Keratinocyte (primary cell): ENCODE results near the gene MLIP. TPM values are rescaled to one million over a fixed set of nuclear protein-coding genes. Genes with fewer than 3 reads are reported as not detected.

Experiments used
- DNase-seq: peaks from one replicate; pipeline ENCODE4 v3.0.0-alpha.2; 2011; ENCODE audit warnings: low read depth, missing footprints, low spot score
- FAIRE-seq: peaks from 2 replicates; lab custom pipeline; 2011; peaks lifted over from hg19 to GRCh38; lab: Jason Lieb, UNC
- H2AFZ ChIP-seq: 2 replicates; pipeline ENCODE4 v1.6.0; 2012; ENCODE audit warnings: low read length, control low read depth, inconsistent platforms; ENCODE audit not compliant: control insufficient read depth
- H3K27ac ChIP-seq: 2 replicates; pipeline ENCODE4 v1.5.1; 2011; ENCODE audit warnings: low read length; ENCODE audit not compliant: control insufficient read depth, insufficient read depth
- H3K27me3 ChIP-seq: 3 replicates; pipeline ENCODE4 v1.6.0; 2011; ENCODE audit warnings: low read length; ENCODE audit not compliant: control insufficient read depth, insufficient read depth; ENCODE audit errors: extremely low read depth
- H3K36me3 ChIP-seq, 2 experiments: 2 replicates in 1 of 2; 3 replicates in 1 of 2; pipeline ENCODE4 v1.5.1; 2011; ENCODE audit warnings: low read length in 2 of 2, mild to moderate bottlenecking in 1 of 2; ENCODE audit not compliant: control insufficient read depth in 2 of 2, insufficient read depth in 2 of 2; ENCODE audit errors: extremely low read depth in 1 of 2
- H3K4me1 ChIP-seq: 3 replicates; pipeline ENCODE4 v1.5.1; 2011; ENCODE audit warnings: low read length; ENCODE audit not compliant: control insufficient read depth, insufficient read depth; ENCODE audit errors: extremely low read depth
- H3K4me2 ChIP-seq: 3 replicates; pipeline ENCODE4 v1.6.0; 2011; ENCODE audit warnings: low read depth, low read length; ENCODE audit not compliant: control insufficient read depth, insufficient read depth; ENCODE audit errors: extremely low read depth
- H3K4me3 ChIP-seq, 3 experiments: fragments of 200-600 bp in 1 of 3; sonication (generic) in 1 of 3; 2 replicates in 2 of 3; 3 replicates in 1 of 3; pipeline ENCODE4 v1.5.1; 2011 to 2016; ENCODE audit warnings: low read length in 3 of 3, mild to moderate bottlenecking in 3 of 3, control low read depth in 2 of 3, inconsistent platforms in 1 of 3, low read depth in 1 of 3, mixed read lengths in 1 of 3, mixed run types in 1 of 3, moderate library complexity in 1 of 3; ENCODE audit not compliant: control insufficient read depth in 2 of 3, insufficient read depth in 2 of 3; ENCODE audit errors: extremely low read depth in 1 of 3
- H3K79me2 ChIP-seq: 2 replicates; pipeline ENCODE4 v1.6.0; 2012; ENCODE audit warnings: low read length; ENCODE audit not compliant: control insufficient read depth, insufficient read depth
- H3K9ac ChIP-seq: 3 replicates; pipeline ENCODE4 v1.6.0; 2011; ENCODE audit warnings: low read length; ENCODE audit not compliant: control insufficient read depth, insufficient read depth; ENCODE audit errors: extremely low read depth
- H3K9me1 ChIP-seq: 3 replicates; pipeline ENCODE4 v1.6.0; 2011; ENCODE audit warnings: low read length; ENCODE audit not compliant: control insufficient read depth, insufficient read depth; ENCODE audit errors: extremely low read depth
- H3K9me3 ChIP-seq: 2 replicates; pipeline ENCODE4 v1.5.1; 2012; ENCODE audit warnings: low read depth, low read length; ENCODE audit not compliant: control insufficient read depth
- H4K20me1 ChIP-seq: 3 replicates; pipeline ENCODE4 v1.6.0; 2011; ENCODE audit warnings: low read length; ENCODE audit not compliant: control insufficient read depth, insufficient read depth; ENCODE audit errors: extremely low read depth
- CTCF ChIP-seq, 3 experiments: IDR thresholded peaks in 1 of 3; conservative IDR thresholded peaks in 1 of 3; optimal IDR thresholded peaks in 1 of 3; 2 replicates in 2 of 3; 3 replicates in 1 of 3; pipeline versions ENCODE3 to v1.5.1; 2011; ENCODE audit warnings: low read length in 3 of 3, mild to moderate bottlenecking in 3 of 3, moderate library complexity in 2 of 3, control low read depth in 1 of 3, inconsistent platforms in 1 of 3; ENCODE audit not compliant: insufficient read depth in 2 of 3; ENCODE audit errors: extremely low read depth in 1 of 3
- EZH2 ChIP-seq: IDR thresholded peaks from one replicate; pipeline ENCODE4 v1.6.1; 2012; ENCODE audit warnings: inconsistent platforms, mild to moderate bottlenecking, low read length, moderate library complexity
- dilution Hi-C: fragments of 300-500 bp; cut with MboI; formaldehyde crosslinking; loops from one replicate; pipeline ENCODE4 v1.7.0; 2020; ENCODE audit warnings: low sequenced_read_pairs; ENCODE audit not compliant: extremely low pct_ligation_motif_present
- polyA plus RNA-seq, 5 experiments: library from polyadenylated mRNA; depleted of rRNA in 3 of 5; stranded (reverse) in 3 of 5; stranded (forward) in 1 of 5; unstranded in 1 of 5; fragments of >200 nt; gene quantifications; 1 replicate in 1 of 5; 2 replicates in 3 of 5; 3 replicates in 1 of 5; pipeline versions ENCODE4 v1.2.1 to v1.2.3, GENCODE V29; 2011 to 2012; ENCODE audit warnings: missing spikeins in 2 of 5, low read depth in 1 of 5, low replicate concordance in 1 of 5

Gene MLIP
- polyA plus RNA-seq, 1 donor (not counting 4 experiments of a cell fraction or from before 2014, with no cell fraction given), result 0.87 TPM

- Histone ChIP-seq H3K9ac (no peak overlapping the region), H2AFZ (no peak overlapping the region), H3K9me1 (no peaks in the 10 kb centered on the region), H3K27ac (no peak overlapping the region), H3K4me3 (no peak overlapping the region), H3K4me1 (no peaks in the 10 kb centered on the region), H3K9me3 (no peaks in the 10 kb centered on the region), H3K36me3 (no peaks in the 10 kb centered on the region), H3K79me2 (no peaks in the 10 kb centered on the region), H3K27me3 (no peaks in the 10 kb centered on the region), H3K4me2 (no peak overlapping the region), H4K20me1 (no peaks in the 10 kb centered on the region)
- TF ChIP-seq CTCF (optimal IDR thresholded peaks at IDR 0.05 in 1 of 3, IDR thresholded peaks at IDR 0.05 in 1 of 3, conservative IDR thresholded peaks at IDR 0.05 in 1 of 3; ENCODE audit: extremely low read depth in 1 of 3, insufficient read depth in 2 of 3, low read length in 3 of 3), result no peak
- dilution Hi-C loops, result no loop called here
- DNase-seq (no peak), FAIRE-seq (no peak)
Measured at GRCh38 chr6:54299542-54300269, 188.5 kb downstream of the MLIP start.

GRCh38 chr6:54301770-54302169 is 190.5 kb downstream of the MLIP start:
- H3K79me2 ChIP-seq, result no peaks in the 10 kb centered on the region
- no peaks in the 10 kb centered on the region for H3K9me1 ChIP-seq
- no peaks in the 10 kb centered on the region for H3K9me3 ChIP-seq
- no peaks in the 10 kb centered on the region for H3K27me3 ChIP-seq
- H3K4me3 ChIP-seq, result no peak overlapping the region
- dilution Hi-C loops, result no loop called here
- H4K20me1 ChIP-seq, result no peaks in the 10 kb centered on the region
- FAIRE-seq (no peak), DNase-seq (no peak)
- no peaks in the 10 kb centered on the region for H3K4me1 ChIP-seq
- H3K4me2 ChIP-seq, result no peak overlapping the region
- H2AFZ ChIP-seq, result peak overlapping the region; percentile 40
- no peaks in the 10 kb centered on the region for H3K36me3 ChIP-seq
- no peak overlapping the region for H3K27ac ChIP-seq
- H3K9ac ChIP-seq, result no peak overlapping the region
- TF ChIP-seq CTCF (optimal IDR thresholded peaks at IDR 0.05 in 1 of 3, IDR thresholded peaks at IDR 0.05 in 1 of 3, conservative IDR thresholded peaks at IDR 0.05 in 1 of 3; ENCODE audit: extremely low read depth in 1 of 3, insufficient read depth in 2 of 3, low read length in 3 of 3) (no peak), EZH2 (no peak)
